Heart left ventricle (tissue), 13 donors: Measurements from ENCODE around the gene SLC44A5.

Experiments used
- CTCF ChIP-seq, 12 donors: fragments of 200-600 bp; sonication (generic) in 4 of 12; IDR thresholded peaks; one replicate each; pipeline versions ENCODE4 v1.5.0 to v1.8.0; 2018 to 2022; ENCODE audit warnings: antibody characterized with exemption in 12 of 12, mild to moderate bottlenecking in 5 of 12
- POLR2A ChIP-seq, 2 donors: fragments of 450-650 bp; IDR thresholded peaks; one replicate each; pipeline ENCODE4 v1.6.1; 2017; ENCODE audit warnings: antibody characterized with exemption in 2 of 2, mild to moderate bottlenecking in 2 of 2, moderate library complexity in 2 of 2
- donor health status: ischemic (EF 13 %, LVEDD 7.1; RV severe dilation, severe dysfunction).
- donor health status: DM: no; HTN: yes; CAD: no.
- donor health status: DM: no; HTN: no; CAD: no.
- donor health status: ischemic (EF 25% LVEDD 6.9; RV normal size, moderate dysfunction).
- donor health status: ischemic (EF 25% LVEDD 5.7; RV mildly dilated, moderate dysfunction).
- donor health status: ischemic (EF 35%, LVEDD 5.7; RV mildly dilated, moderate dysfunction).
- donor health status: nonischemic (EF 11% LVEDD 7.7; RV severe dilation, severe dysfunction).
- donor health status: DM: yes; HTN: yes; CAD: no.
- donor health status: PGD.
- donor health status: ischemic (EF 29% LVEDD 5.4; RV normal size, mild dysfunction).
- donor health status: nonischemic (EF 23%, LVEDD 6.1; RV moderate dilation, normal function).

- no peak for TF ChIP-seq CTCF (IDR thresholded peaks at IDR 0.05)
- no peak for TF ChIP-seq POLR2A (IDR thresholded peaks at IDR 0.05)
These were observed 166.7 kb downstream of the SLC44A5 start for GRCh38 chr1:75444220-75444619.
